HepG2 (cell line): Measurements from ENCODE around the gene NME7. TPM values are rescaled to one million over a fixed set of nuclear protein-coding genes. Genes with fewer than 3 reads are reported as not detected.
A peak's percentile ranks its signal among the peaks of the same experiment; 100 is the strongest.

Experiments
- ATAC-seq: fragments of 200-7000 bp; cut with Tn5 transposase; 3 replicates; pipeline ENCODE4 v1.9.1; 2020; ENCODE audit warnings: mild to moderate bottlenecking, moderate library complexity
- BruUV-seq: library from RNA; stranded (reverse); fragments of 400-500 nt; replicated peaks from 2 replicates; lab custom pipeline; 2021; lab: Mats Ljungman, UMichigan
- CTCF ChIA-PET: fragments of 300-600 bp; formaldehyde crosslinking; extraction: SDS; loops from one replicate; lab custom pipeline; 2021; ENCODE audit warnings: low total read pairs, inconsistent platforms, low intra/inter-chr PET ratio; lab: Yijun Ruan, JAX
- POLR2A ChIA-PET: fragments of 350-600 bp; sonication (Branson Sonifier 250); formaldehyde crosslinking; loops from one replicate; lab custom pipeline; 2020; ENCODE audit warnings: antibody characterized with exemption, inconsistent platforms; lab: Yijun Ruan, JAX
- DNase-seq: peaks from one replicate; pipeline ENCODE4 v3.0.0-alpha.2; 2015; ENCODE audit warnings: low spot score
- FAIRE-seq: peaks from 3 replicates; lab custom pipeline; 2011; peaks lifted over from hg19 to GRCh38; lab: Jason Lieb, UNC
- H2AFZ ChIP-seq: one replicate; pipeline ENCODE4 v1.6.1; 2011; ENCODE audit warnings: low read length, inconsistent platforms
- H3K27ac ChIP-seq: fragments of 300-600 bp; 3 replicates; pipeline ENCODE4 v1.8.0; 2011; ENCODE audit warnings: mixed run types, mild to moderate bottlenecking, mixed read lengths, low read length, inconsistent platforms; ENCODE audit not compliant: insufficient read depth; ENCODE audit errors: extremely low read length
- H3K27me3 ChIP-seq, 2 experiments: fragments of 200-600 bp in 1 of 2; 2 replicates in 1 of 2; 3 replicates in 1 of 2; pipeline versions ENCODE4 v1.6.0 to v1.8.0; 2011; ENCODE audit warnings: low read length in 2 of 2, mild to moderate bottlenecking in 2 of 2, moderate library complexity in 2 of 2, inconsistent platforms in 1 of 2; ENCODE audit not compliant: insufficient read depth in 2 of 2, control insufficient read depth in 1 of 2
- H3K36me3 ChIP-seq, 2 experiments: fragments of 200-600 bp in 1 of 2; replicated peaks in 1 of 2; 2 replicates in 1 of 2; 3 replicates in 1 of 2; pipeline versions ENCODE4 v1.5.1 to v1.8.0; 2011; ENCODE audit warnings: low read length in 2 of 2, inconsistent platforms in 1 of 2; ENCODE audit not compliant: insufficient read depth in 2 of 2, control insufficient read depth in 1 of 2
- H3K4me1 ChIP-seq: 2 replicates; pipeline ENCODE4 v1.5.1; 2012; ENCODE audit warnings: low read length, inconsistent platforms; ENCODE audit not compliant: insufficient read depth
- H3K4me2 ChIP-seq: 2 replicates; pipeline ENCODE4 v1.6.0; 2011; ENCODE audit warnings: low read depth, low read length, inconsistent platforms
- H3K4me3 ChIP-seq, 3 experiments: fragments of 200-600 bp in 1 of 3; sonication (generic), shearing (Covaris generic) in 1 of 3; replicated peaks in 1 of 3; 2 replicates each; pipeline ENCODE4 v1.5.1; 2011 to 2016; ENCODE audit warnings: low read length in 3 of 3, inconsistent platforms in 2 of 3, low read depth in 2 of 3, mild to moderate bottlenecking in 2 of 3, control low read depth in 1 of 3, mixed read lengths in 1 of 3; ENCODE audit not compliant: insufficient read depth in 1 of 3
- H3K79me2 ChIP-seq: one replicate; pipeline ENCODE4 v1.6.1; 2011; ENCODE audit warnings: low read length, inconsistent platforms; ENCODE audit not compliant: insufficient read depth
- H3K9ac ChIP-seq: 2 replicates; pipeline ENCODE4 v1.6.0; 2011; ENCODE audit warnings: mild to moderate bottlenecking, low read depth, low read length, inconsistent platforms; ENCODE audit not compliant: insufficient read depth
- H3K9me3 ChIP-seq: 2 replicates; pipeline ENCODE4 v1.5.1; 2012; ENCODE audit warnings: mild to moderate bottlenecking, low read length
- H4K20me1 ChIP-seq: 2 replicates; pipeline ENCODE4 v1.6.0; 2011; ENCODE audit warnings: inconsistent platforms, mild to moderate bottlenecking, low read length, moderate library complexity; ENCODE audit not compliant: insufficient read depth
- CBFB ChIP-seq: sonication (generic); formaldehyde crosslinking; IDR thresholded peaks from 2 replicates; pipeline ENCODE4 v1.4.0; 2020; ENCODE audit warnings: missing genetic modification reagents
- CREB1 ChIP-seq, 2 experiments: fragments of 450-650 bp in 1 of 2; IDR thresholded peaks; 2 replicates each; pipeline ENCODE4 v1.6.1; 2016 to 2017; ENCODE audit warnings: control low read depth in 1 of 2, mild to moderate bottlenecking in 1 of 2, missing compliant biosample characterization in 1 of 2, missing genetic modification characterization in 1 of 2
- CREM ChIP-seq, 2 experiments: sonication (generic) in 1 of 2; formaldehyde crosslinking in 1 of 2; IDR thresholded peaks; 2 replicates each; pipeline versions ENCODE4 v1.4.0 to v1.6.1; 2016 to 2020; ENCODE audit warnings: antibody characterized with exemption in 1 of 2, mild to moderate bottlenecking in 1 of 2, missing genetic modification reagents in 1 of 2
- KLF9 ChIP-seq: IDR thresholded peaks from 2 replicates; pipeline ENCODE4 v1.6.1; 2016; ENCODE audit warnings: low read depth
- RBFOX2 ChIP-seq: fragments of 200-400 bp; formaldehyde crosslinking; IDR thresholded peaks from 2 replicates; pipeline ENCODE4 v1.6.1; 2017; ENCODE audit warnings: low read depth, mild to moderate bottlenecking, low read length
- ZNF547 ChIP-seq: sonication (generic); formaldehyde crosslinking; IDR thresholded peaks from 2 replicates; pipeline ENCODE4 v1.5.1; 2020; ENCODE audit warnings: mild to moderate bottlenecking, missing genetic modification reagents
- ZNF652 ChIP-seq: IDR thresholded peaks from 2 replicates; pipeline ENCODE4 v1.6.1; 2016; ENCODE audit warnings: low read depth, borderline replicate concordance
- WGBS: methylation state at CpG from one replicate; pipeline ENCODE4 v1.1.6; 2017; ENCODE audit warnings: low lambda C conversion rate; 5-methylcytosine and 5-hydroxymethylcytosine counted together
- in situ Hi-C: cut with HindIII; loops from 2 replicates; pipeline ENCODE4 v1.10.0; 2017; ENCODE audit warnings: low pct_unique_long_range_greater_than_20kb; ENCODE audit not compliant: extremely low pct_ligation_motif_present
- intact Hi-C: fragments of 100-400 bp; cut with micrococcal nuclease; formaldehyde crosslinking; loops from one replicate; pipeline ENCODE4 v1.10.0; 2022; ENCODE audit not compliant: unreplicated experiment
- polyA plus RNA-seq, 8 experiments: library from polyadenylated mRNA; depleted of rRNA in 3 of 8; stranded (reverse) in 7 of 8; unstranded in 1 of 8; fragments of >200 nt; fragmentation: Illumina TruSeq in 4 of 8; extraction: Trizol in 4 of 8; gene quantifications; 2 replicates each; pipeline versions ENCODE4 v1.2.1 to v1.2.3, GENCODE V29; 2011 to 2016; ENCODE audit warnings: low read depth in 4 of 8, missing spikeins in 1 of 8, mixed read lengths in 1 of 8; ENCODE audit not compliant: insufficient read depth in 1 of 8
- total RNA-seq, 5 experiments: library from RNA; depleted of rRNA; stranded (reverse); fragments of >200 nt; fragmentation: Illumina TruSeq; extraction: Trizol; gene quantifications; 2 replicates each; pipeline ENCODE4 v1.2.3, GENCODE V29; 2016; ENCODE audit warnings: low read depth in 1 of 5
- TF ChIP-seq, protein P1 (sequence below): sonication (generic); formaldehyde crosslinking; IDR thresholded peaks from 2 replicates; pipeline ENCODE4 v1.4.0; 2020; ENCODE audit warnings: missing genetic modification reagents
- TF ChIP-seq, protein P2 (sequence below): IDR thresholded peaks from 2 replicates; pipeline ENCODE4 v1.6.1; 2016

The NME7 gene
- total and polyA plus RNA-seq, 2 of the 13 experiments (the other 11 are each of a cell fraction or from before 2014, with no cell fraction given), result 9.4 to 22.5 TPM

DNA sequence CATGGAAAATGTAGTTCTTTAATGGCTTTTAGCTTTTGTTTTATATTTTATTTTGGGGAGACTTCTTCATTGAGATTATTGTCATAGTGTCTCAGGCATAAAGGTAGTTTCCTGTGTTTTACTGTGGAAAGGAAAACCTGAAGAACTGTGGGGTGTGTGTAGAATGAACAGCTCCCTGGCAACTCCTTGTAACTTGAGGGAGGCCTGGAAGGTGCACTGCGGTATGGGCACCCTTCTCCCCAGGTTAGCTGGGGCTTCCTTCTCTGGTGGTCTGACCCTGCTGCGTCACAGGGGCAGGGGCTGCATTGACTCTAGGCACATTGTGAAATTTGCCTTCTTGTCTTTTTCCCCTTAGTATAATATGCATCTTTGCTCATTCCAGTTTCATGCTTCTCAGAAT, 259.4 kb downstream of the NME7 start:
- peaks cover 48% of the 10 kb centered on the region for H4K20me1 ChIP-seq
- FAIRE-seq, result no peak
- POLR2A ChIA-PET, result interaction anchor here (0.7 to 4.6 kb wide), 7 partner anchors 9 to 419 kb away, joined by 3 to 26 read pairs (median 3); no protein-coding TSS in a partner anchor
- peak overlapping the region; percentile 95 for H3K9ac ChIP-seq
- H3K79me2 ChIP-seq, result peaks cover 65% of the 10 kb centered on the region
- WGBS, result 0% methylated on average over 2 of the region's 2 CpGs
- ATAC-seq, result no peak
- H3K4me3 ChIP-seq, result peak overlapping the region; percentile 95 to 99 (median 96)
- in situ Hi-C loops, result no loop called here
- H3K4me2 ChIP-seq, result peak overlapping the region; percentile 98
- peaks cover 65% of the 10 kb centered on the region for H3K4me1 ChIP-seq
- H3K9me3 ChIP-seq, result no peaks in the 10 kb centered on the region
- H3K27ac ChIP-seq, result peak overlapping the region; percentile 95
- BruUV-seq, result no TSS peak
- TF ChIP-seq ZNF547 (CRISPR knock-in tag) (no peak), RBFOX2 (peak; percentile 53), KLF9 (CRISPR knock-in tag) (no peak)
- TF ChIP-seq, protein P1, sequence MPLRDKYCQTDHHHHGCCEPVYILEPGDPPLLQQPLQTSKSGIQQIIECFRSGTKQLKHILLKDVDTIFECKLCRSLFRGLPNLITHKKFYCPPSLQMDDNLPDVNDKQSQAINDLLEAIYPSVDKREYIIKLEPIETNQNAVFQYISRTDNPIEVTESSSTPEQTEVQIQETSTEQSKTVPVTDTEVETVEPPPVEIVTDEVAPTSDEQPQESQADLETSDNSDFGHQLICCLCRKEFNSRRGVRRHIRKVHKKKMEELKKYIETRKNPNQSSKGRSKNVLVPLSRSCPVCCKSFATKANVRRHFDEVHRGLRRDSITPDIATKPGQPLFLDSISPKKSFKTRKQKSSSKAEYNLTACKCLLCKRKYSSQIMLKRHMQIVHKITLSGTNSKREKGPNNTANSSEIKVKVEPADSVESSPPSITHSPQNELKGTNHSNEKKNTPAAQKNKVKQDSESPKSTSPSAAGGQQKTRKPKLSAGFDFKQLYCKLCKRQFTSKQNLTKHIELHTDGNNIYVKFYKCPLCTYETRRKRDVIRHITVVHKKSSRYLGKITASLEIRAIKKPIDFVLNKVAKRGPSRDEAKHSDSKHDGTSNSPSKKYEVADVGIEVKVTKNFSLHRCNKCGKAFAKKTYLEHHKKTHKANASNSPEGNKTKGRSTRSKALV (CRISPR knock-in tag), result 0 out of 2 replicates have a peak, but pooled peaks have one; percentile 16
- TF ChIP-seq, all 625 proteins: peak for 2
- no peaks in the 10 kb centered on the region; a peak in 1 of 5 replicates for H3K27me3 ChIP-seq
- no peak for DNase-seq
- peaks cover 4 to 20% of the 10 kb centered on the region in 2 experiments; a peak in 4 of 5 replicates for H3K36me3 ChIP-seq
- intact Hi-C loops, result loop anchor here (5.0 to 10.0 kb wide), 5 partner anchors 103 to 421 kb away; partner anchors contain the start of gene SLC19A2
- CTCF ChIA-PET, result no interaction called here
- H2AFZ ChIP-seq, result no peak overlapping the region

DNA sequence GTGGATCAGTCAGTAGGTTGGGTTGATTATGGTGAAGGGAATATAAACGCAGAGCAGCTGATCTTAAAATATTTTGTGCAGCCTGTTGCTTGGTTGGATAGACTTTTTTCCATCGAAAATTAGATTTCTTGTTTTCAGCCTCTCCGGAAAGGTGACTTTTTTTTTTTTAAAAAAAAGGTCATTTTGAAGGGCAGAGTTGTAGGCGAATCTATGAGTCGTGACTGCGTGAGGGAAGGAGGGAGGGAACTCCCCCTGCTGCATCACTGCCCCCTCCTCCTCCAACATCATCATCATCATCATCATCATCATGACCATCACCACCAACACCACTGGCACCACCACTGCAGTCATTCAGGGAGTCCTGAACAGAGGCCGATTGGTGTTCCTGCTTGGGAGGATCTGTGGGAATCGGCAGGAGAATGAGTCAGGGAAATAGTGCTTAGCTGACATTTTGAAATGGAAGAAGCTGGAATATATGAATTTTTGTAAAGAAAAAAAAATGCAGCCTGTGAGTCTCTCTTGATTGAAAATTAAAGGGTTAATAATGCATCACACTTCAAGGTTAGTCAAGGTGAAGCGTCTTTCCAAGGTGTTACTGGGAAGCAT, 259.9 kb downstream of the NME7 start:
- TSS peak; percentile 43 for BruUV-seq
- H3K36me3 ChIP-seq, result peaks cover 4 to 17% of the 10 kb centered on the region in 2 experiments; a peak in 4 of 5 replicates
- ATAC-seq (no peak), DNase-seq (peak; percentile 28), FAIRE-seq (no peak)
- no peaks in the 10 kb centered on the region for H3K9me3 ChIP-seq
- in situ Hi-C loops, result no loop called here
- 2% methylated on average over 9 of the region's 9 CpGs for WGBS
- peaks cover 65% of the 10 kb centered on the region for H3K4me1 ChIP-seq
- peak overlapping the region; percentile 95 for H3K9ac ChIP-seq
- H3K4me2 ChIP-seq, result peak overlapping the region; percentile 98
- peaks cover 48% of the 10 kb centered on the region for H4K20me1 ChIP-seq
- H3K27me3 ChIP-seq, result no peaks in the 10 kb centered on the region; a peak in 1 of 5 replicates
- H3K27ac ChIP-seq, result peak overlapping the region; percentile 95
- intact Hi-C loops, result loop anchor here (5.0 to 10.0 kb wide), 5 partner anchors 103 to 420 kb away; partner anchors contain the start of gene SLC19A2
- H3K79me2 ChIP-seq, result peaks cover 62% of the 10 kb centered on the region
- POLR2A ChIA-PET, result interaction anchor here (0.7 to 4.6 kb wide), 8 partner anchors 9 to 419 kb away, joined by 3 to 26 read pairs (median 3); no protein-coding TSS in a partner anchor
- CTCF ChIA-PET, result no interaction called here
- peak overlapping the region; percentile 95 to 99 (median 96) for H3K4me3 ChIP-seq
- H2AFZ ChIP-seq, result no peak overlapping the region
- TF ChIP-seq ZNF652 (CRISPR knock-in tag) (peak; percentile 68; the same call in 1 of the 2 replicates), CREB1 (IDR thresholded peaks at IDR 0.05) (peak; percentile 77), CREB1 (CRISPR knock-in tag; IDR thresholded peaks at IDR 0.05) (no peak), RBFOX2 (peak; percentile 48), CBFB (CRISPR knock-in tag) (no peak), CREM (IDR thresholded peaks at IDR 0.05) (peak; percentile 10; the same call in 1 of the 2 replicates), CREM (CRISPR knock-in tag; IDR thresholded peaks at IDR 0.05) (no peak)
- TF ChIP-seq, protein P1 (CRISPR knock-in tag), result 0 out of 2 replicates have a peak, but pooled peaks have one; percentile 16
- TF ChIP-seq, protein P2, sequence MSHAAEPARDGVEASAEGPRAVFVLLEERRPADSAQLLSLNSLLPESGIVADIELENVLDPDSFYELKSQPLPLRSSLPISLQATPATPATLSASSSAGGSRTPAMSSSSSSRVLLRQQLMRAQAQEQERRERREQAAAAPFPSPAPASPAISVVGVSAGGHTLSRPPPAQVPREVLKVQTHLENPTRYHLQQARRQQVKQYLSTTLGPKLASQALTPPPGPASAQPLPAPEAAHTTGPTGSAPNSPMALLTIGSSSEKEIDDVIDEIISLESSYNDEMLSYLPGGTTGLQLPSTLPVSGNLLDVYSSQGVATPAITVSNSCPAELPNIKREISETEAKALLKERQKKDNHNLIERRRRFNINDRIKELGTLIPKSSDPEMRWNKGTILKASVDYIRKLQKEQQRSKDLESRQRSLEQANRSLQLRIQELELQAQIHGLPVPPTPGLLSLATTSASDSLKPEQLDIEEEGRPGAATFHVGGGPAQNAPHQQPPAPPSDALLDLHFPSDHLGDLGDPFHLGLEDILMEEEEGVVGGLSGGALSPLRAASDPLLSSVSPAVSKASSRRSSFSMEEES (CRISPR knock-in tag), result no peak
